SK-N-SH treated with all-trans-retinoic acid at 6 μM for 48 hours (cell line): ENCODE results near the gene MMP19.

Experiments
- BACH2 ChIP-seq: fragments of 250-450 bp; sonication (Bioruptor Pico); IDR thresholded peaks from 2 replicates; pipeline ENCODE4 v1.9.0; 2021; ENCODE audit warnings: mild to moderate bottlenecking, borderline replicate concordance
- CSDC2 ChIP-seq: fragments of 250-450 bp; sonication (Bioruptor Pico); IDR thresholded peaks from 2 replicates; pipeline ENCODE4 v1.5.0; 2020; ENCODE audit warnings: mild to moderate bottlenecking, moderate library complexity
- OSR1 ChIP-seq: fragments of 250-450 bp; sonication (Bioruptor Pico); IDR thresholded peaks from 2 replicates; pipeline ENCODE4 v1.8.0; 2022; ENCODE audit warnings: moderate library complexity, mild to moderate bottlenecking, inconsistent platforms
- PATZ1 ChIP-seq: fragments of 250-450 bp; sonication (Bioruptor Pico); IDR thresholded peaks from 2 replicates; pipeline ENCODE4 v1.8.0; 2020; ENCODE audit warnings: mild to moderate bottlenecking, moderate library complexity, borderline replicate concordance
- PPARA ChIP-seq: fragments of 250-450 bp; sonication (Bioruptor Pico); IDR thresholded peaks from 2 replicates; pipeline ENCODE4 v1.5.0; 2020; ENCODE audit warnings: mild to moderate bottlenecking, borderline replicate concordance
- RARB ChIP-seq: fragments of 250-450 bp; sonication (Bioruptor Pico); IDR thresholded peaks from 2 replicates; pipeline ENCODE4 v1.8.0; 2021; ENCODE audit warnings: mild to moderate bottlenecking, moderate library complexity
- TOX ChIP-seq: fragments of 250-450 bp; sonication (Bioruptor Pico); IDR thresholded peaks from 2 replicates; pipeline ENCODE4 v1.8.0; 2021; ENCODE audit warnings: mild to moderate bottlenecking, moderate library complexity, borderline replicate concordance
- ZFP30 ChIP-seq: fragments of 450-650 bp; formaldehyde crosslinking; IDR thresholded peaks from 2 replicates; pipeline ENCODE4 v1.5.0; 2022; ENCODE audit warnings: mild to moderate bottlenecking, moderate library complexity
- ZNF565 ChIP-seq: fragments of 450-650 bp; formaldehyde crosslinking; conservative IDR thresholded peaks from 2 replicates; pipeline ENCODE4 v1.5.0; 2020; ENCODE audit warnings: low read depth, mild to moderate bottlenecking, moderate library complexity
- ZNF70 ChIP-seq: fragments of 450-650 bp; formaldehyde crosslinking; IDR thresholded peaks from 2 replicates; pipeline ENCODE4 v1.5.0; 2020; ENCODE audit warnings: mild to moderate bottlenecking, moderate library complexity
- TF ChIP-seq, protein P1 (sequence below): fragments of 250-450 bp; sonication (Bioruptor Pico); IDR thresholded peaks from 2 replicates; pipeline ENCODE4 v1.5.1; 2021; ENCODE audit warnings: mild to moderate bottlenecking, moderate library complexity
- TF ChIP-seq, protein P2 (sequence below): fragments of 250-450 bp; sonication (Bioruptor Pico); IDR thresholded peaks from 2 replicates; pipeline ENCODE4 v1.8.0; 2021; ENCODE audit warnings: low read depth, mild to moderate bottlenecking, moderate library complexity, borderline replicate concordance

- no peak for TF ChIP-seq TOX (CRISPR knock-in tag)
- TF ChIP-seq, protein P1, sequence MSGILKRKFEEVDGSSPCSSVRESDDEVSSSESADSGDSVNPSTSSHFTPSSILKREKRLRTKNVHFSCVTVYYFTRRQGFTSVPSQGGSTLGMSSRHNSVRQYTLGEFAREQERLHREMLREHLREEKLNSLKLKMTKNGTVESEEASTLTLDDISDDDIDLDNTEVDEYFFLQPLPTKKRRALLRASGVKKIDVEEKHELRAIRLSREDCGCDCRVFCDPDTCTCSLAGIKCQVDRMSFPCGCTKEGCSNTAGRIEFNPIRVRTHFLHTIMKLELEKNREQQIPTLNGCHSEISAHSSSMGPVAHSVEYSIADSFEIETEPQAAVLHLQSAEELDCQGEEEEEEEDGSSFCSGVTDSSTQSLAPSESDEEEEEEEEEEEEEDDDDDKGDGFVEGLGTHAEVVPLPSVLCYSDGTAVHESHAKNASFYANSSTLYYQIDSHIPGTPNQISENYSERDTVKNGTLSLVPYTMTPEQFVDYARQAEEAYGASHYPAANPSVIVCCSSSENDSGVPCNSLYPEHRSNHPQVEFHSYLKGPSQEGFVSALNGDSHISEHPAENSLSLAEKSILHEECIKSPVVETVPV (CRISPR knock-in tag): no peak
- TF ChIP-seq RARB (CRISPR knock-in tag): no peak
- TF ChIP-seq CSDC2 (CRISPR knock-in tag): no peak
- no peak for TF ChIP-seq ZNF70
- TF ChIP-seq ZFP30: no peak
- TF ChIP-seq PATZ1 (CRISPR knock-in tag): no peak
- no peak for TF ChIP-seq PPARA (CRISPR knock-in tag)
- no peak for TF ChIP-seq BACH2 (CRISPR knock-in tag)
- TF ChIP-seq ZNF565 (CRISPR knock-in tag): no peak
- TF ChIP-seq OSR1 (CRISPR knock-in tag): no peak
- TF ChIP-seq, protein P2, sequence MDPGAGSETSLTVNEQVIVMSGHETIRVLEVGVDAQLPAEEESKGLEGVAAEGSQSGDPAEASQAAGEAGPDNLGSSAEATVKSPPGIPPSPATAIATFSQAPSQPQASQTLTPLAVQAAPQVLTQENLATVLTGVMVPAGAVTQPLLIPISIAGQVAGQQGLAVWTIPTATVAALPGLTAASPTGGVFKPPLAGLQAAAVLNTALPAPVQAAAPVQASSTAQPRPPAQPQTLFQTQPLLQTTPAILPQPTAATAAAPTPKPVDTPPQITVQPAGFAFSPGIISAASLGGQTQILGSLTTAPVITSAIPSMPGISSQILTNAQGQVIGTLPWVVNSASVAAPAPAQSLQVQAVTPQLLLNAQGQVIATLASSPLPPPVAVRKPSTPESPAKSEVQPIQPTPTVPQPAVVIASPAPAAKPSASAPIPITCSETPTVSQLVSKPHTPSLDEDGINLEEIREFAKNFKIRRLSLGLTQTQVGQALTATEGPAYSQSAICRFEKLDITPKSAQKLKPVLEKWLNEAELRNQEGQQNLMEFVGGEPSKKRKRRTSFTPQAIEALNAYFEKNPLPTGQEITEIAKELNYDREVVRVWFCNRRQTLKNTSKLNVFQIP: no peak
Observed at GRCh38 chr12:55847033-55847432, 4.3 kb upstream of the MMP19 start.
